Stimulated activated CD4-positive, alpha-beta T cell treated with anti-CD3 and anti-CD28 coated beads, Interleukin-2, amount 100 ng/mL, for 48 hours (primary cell): ENCODE measurements around the gene CPSF4L.

Experiments
- DNase-seq, 2 donors: peaks; one replicate each; pipeline ENCODE4 v3.0.0-alpha.2; 2020

The CPSF4L gene

GRCh38 chr17:73289549-73290254 is 28.0 kb upstream of the CPSF4L start:
- no peak for DNase-seq

- no peak for DNase-seq
Observed at GRCh38 chr17:73288534-73289302, 27.0 kb upstream of the CPSF4L start.

- DNase-seq, result no peak
Observed at GRCh38 chr17:73286863-73287296, 25.2 kb upstream of the CPSF4L start.

GRCh38 chr17:73285916-73286862 is 24.5 kb upstream of the CPSF4L start:
- no peak for DNase-seq

- DNase-seq, result no peak
Observed at GRCh38 chr17:73285603-73285908, 23.9 kb upstream of the CPSF4L start.

- DNase-seq, result no peak
Observed at GRCh38 chr17:73284906-73285602, 23.4 kb upstream of the CPSF4L start.

- no peak for DNase-seq
Observed at GRCh38 chr17:73284354-73284753, 22.7 kb upstream of the CPSF4L start.

GRCh38 chr17:73283841-73284282 is 22.2 kb upstream of the CPSF4L start:
- DNase-seq, result no peak

- DNase-seq, result no peak
Observed at GRCh38 chr17:73283250-73283649, 21.6 kb upstream of the CPSF4L start.

GRCh38 chr17:73282629-73283028 is 20.9 kb upstream of the CPSF4L start:
- DNase-seq, result no peak

- DNase-seq, result no peak
Observed at GRCh38 chr17:73281928-73282327, 20.2 kb upstream of the CPSF4L start.

GRCh38 chr17:73280191-73280590 is 18.5 kb upstream of the CPSF4L start:
- DNase-seq, result no peak

GRCh38 chr17:73279704-73280103 is 18.0 kb upstream of the CPSF4L start:
- DNase-seq, result no peak

- no peak for DNase-seq
Observed at GRCh38 chr17:73278465-73279453, 17.1 kb upstream of the CPSF4L start.

GRCh38 chr17:73278049-73278464 is 16.4 kb upstream of the CPSF4L start:
- DNase-seq, result no peak

GRCh38 chr17:73274490-73274889 is 12.8 kb upstream of the CPSF4L start:
- no peak for DNase-seq

GRCh38 chr17:73272906-73273218 is 11.2 kb upstream of the CPSF4L start:
- DNase-seq, result no peak

- DNase-seq, result no peak
Observed at GRCh38 chr17:73271072-73271471, 9.4 kb upstream of the CPSF4L start.

GRCh38 chr17:73269791-73270190 is 8.1 kb upstream of the CPSF4L start:
- no peak for DNase-seq

GRCh38 chr17:73269329-73269615 is 7.6 kb upstream of the CPSF4L start:
- no peak for DNase-seq

GRCh38 chr17:73268582-73269328 is 7.1 kb upstream of the CPSF4L start:
- DNase-seq, result no peak
